OCI-LY7 (cell line): ENCODE results near the gene DDX39A. TPM values are rescaled to one million over a fixed set of nuclear protein-coding genes. Genes with fewer than 3 reads are reported as not detected.

Source experiments
- BruUV-seq: library from RNA; stranded (reverse); fragments of 400-500 nt; replicated peaks from 2 replicates; lab custom pipeline; 2021; lab: Mats Ljungman, UMichigan
- CTCF ChIA-PET: fragments of 300-600 bp; sonication (Branson Sonifier 250); formaldehyde crosslinking; loops from one replicate; lab custom pipeline; 2022; ENCODE audit warnings: antibody characterized with exemption; ENCODE audit not compliant: unreplicated experiment; lab: Charles Lee
- POLR2A ChIA-PET: fragments of 300-600 bp; sonication (Branson Sonifier 250); formaldehyde crosslinking; loops from one replicate; lab custom pipeline; 2022; ENCODE audit warnings: antibody characterized with exemption; lab: Charles Lee
- DNase-seq: peaks from one replicate; pipeline ENCODE4 v3.0.0-alpha.2; 2015; ENCODE audit warnings: low spot score
- H2AFZ ChIP-seq: fragments of 200-600 bp; sonication (generic), shearing (Covaris generic); 2 replicates; pipeline ENCODE4 v1.6.1; 2014; ENCODE audit warnings: mild to moderate bottlenecking, antibody characterized with exemption, low read length, moderate library complexity
- H3K27ac ChIP-seq: fragments of 200-600 bp; sonication (generic); 2 replicates; pipeline ENCODE4 v1.5.1; 2014; ENCODE audit warnings: mixed run types, low read depth, mild to moderate bottlenecking, moderate library complexity, low read length, inconsistent platforms; ENCODE audit not compliant: poor library complexity, severe bottlenecking
- H3K36me3 ChIP-seq: fragments of 200-600 bp; sonication (generic); 2 replicates; pipeline ENCODE4 v1.6.1; 2014; ENCODE audit warnings: mild to moderate bottlenecking, antibody characterized with exemption, low read length, moderate library complexity, mixed read lengths; ENCODE audit not compliant: insufficient read depth
- H3K4me1 ChIP-seq: fragments of 200-600 bp; sonication (generic); 2 replicates; pipeline ENCODE4 v1.5.1; 2014; ENCODE audit warnings: mild to moderate bottlenecking, low read length; ENCODE audit not compliant: insufficient read depth, poor library complexity, severe bottlenecking
- H3K4me2 ChIP-seq: fragments of 200-600 bp; sonication (generic); 2 replicates; pipeline ENCODE4 v1.6.1; 2014; ENCODE audit warnings: mild to moderate bottlenecking, low read length
- H3K4me3 ChIP-seq: fragments of 200-600 bp; sonication (generic); 2 replicates; pipeline ENCODE4 v1.5.1; 2014; ENCODE audit warnings: mild to moderate bottlenecking, low read depth, low read length; ENCODE audit not compliant: poor library complexity, severe bottlenecking
- H3K79me2 ChIP-seq: fragments of 200-600 bp; sonication (generic); 2 replicates; pipeline ENCODE4 v1.6.1; 2016; ENCODE audit warnings: low read depth, mild to moderate bottlenecking, low read length, moderate library complexity, mixed read lengths; ENCODE audit not compliant: insufficient read depth
- H3K9me2 ChIP-seq: fragments of 200-600 bp; sonication (generic); 2 replicates; pipeline ENCODE4 v1.6.1; 2016; ENCODE audit warnings: mild to moderate bottlenecking, low read length, mixed read lengths; ENCODE audit not compliant: insufficient read depth
- H3K9me3 ChIP-seq: fragments of 200-600 bp; sonication (generic); 2 replicates; pipeline ENCODE4 v1.6.1; 2014; ENCODE audit warnings: mild to moderate bottlenecking, mixed run types, low read length, mixed read lengths
- H4K20me1 ChIP-seq: fragments of 200-600 bp; sonication (generic); 2 replicates; pipeline ENCODE4 v1.6.1; 2014; ENCODE audit warnings: mild to moderate bottlenecking, antibody characterized with exemption, low read length, moderate library complexity, mixed read lengths; ENCODE audit not compliant: insufficient read depth
- EZH2phosphoT487 ChIP-seq: fragments of 200-600 bp; sonication (generic); IDR thresholded peaks from 2 replicates; pipeline ENCODE4 v1.6.1; 2018; ENCODE audit warnings: low read depth, borderline replicate concordance, mild to moderate bottlenecking, mixed run types, antibody characterized with exemption, low read length, moderate library complexity, mixed read lengths
- intact Hi-C: fragments of 100-400 bp; cut with micrococcal nuclease; formaldehyde crosslinking; loops from one replicate; pipeline ENCODE4 v1.10.0; 2022; ENCODE audit not compliant: unreplicated experiment
- total RNA-seq, 2 experiments: library from RNA; depleted of rRNA in 1 of 2; stranded (reverse); fragments of >200 nt in 1 of 2; shearing (Covaris generic) in 1 of 2; gene quantifications; 2 replicates each; pipeline ENCODE4 v1.2.3, GENCODE V29; 2014 to 2022
- TF ChIP-seq, protein P1 (sequence below): fragments of 200-600 bp; sonication (generic); conservative IDR thresholded peaks from 2 replicates; pipeline ENCODE4 v1.5.1; 2014; ENCODE audit warnings: mild to moderate bottlenecking, antibody characterized with exemption, low read length, moderate library complexity, mixed read lengths

DDX39A gene
- total RNA-seq, 2 experiments from 2014 or later: 294 to 474 TPM

DNA sequence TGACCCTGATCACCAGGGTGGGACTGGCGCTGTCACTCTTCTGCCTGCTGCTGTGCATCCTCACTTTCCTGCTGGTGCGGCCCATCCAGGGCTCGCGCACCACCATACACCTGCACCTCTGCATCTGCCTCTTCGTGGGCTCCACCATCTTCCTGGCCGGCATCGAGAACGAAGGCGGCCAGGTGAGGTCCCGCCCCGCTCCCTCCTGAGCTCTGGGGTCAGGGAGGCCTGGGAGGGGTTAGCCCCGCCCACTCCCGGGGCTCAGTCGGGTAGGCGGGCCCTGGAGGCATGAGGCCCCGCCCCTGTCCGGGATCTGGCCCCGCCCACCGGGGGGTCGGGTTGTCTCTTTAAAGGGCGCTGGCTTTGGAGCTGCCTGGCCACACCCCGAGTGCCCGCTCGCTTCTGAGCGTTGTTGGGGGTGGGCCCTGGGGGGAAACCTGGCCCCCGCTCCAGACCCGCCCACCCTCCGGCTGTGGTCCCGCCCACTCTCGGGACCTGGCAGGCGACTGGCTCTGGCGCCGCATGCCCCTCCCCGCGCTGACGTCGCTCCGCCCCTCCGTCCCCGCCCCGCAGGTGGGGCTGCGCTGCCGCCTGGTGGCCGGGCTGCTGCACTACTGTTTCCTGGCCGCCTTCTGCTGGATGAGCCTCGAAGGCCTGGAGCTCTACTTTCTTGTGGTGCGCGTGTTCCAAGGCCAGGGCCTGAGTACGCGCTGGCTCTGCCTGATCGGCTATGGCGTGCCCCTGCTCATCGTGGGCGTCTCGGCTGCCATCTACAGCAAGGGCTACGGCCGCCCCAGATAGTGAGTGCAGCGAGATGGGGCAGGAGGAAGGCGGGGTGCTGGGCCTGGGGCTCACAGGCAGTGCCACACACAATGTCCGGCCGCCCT is 13.1 kb downstream of the DDX39A start:
- Histone ChIP-seq H3K4me1 (peaks cover 4% of the 10 kb centered on the region), H3K27ac (no peak overlapping the region), H3K4me2 (peak overlapping the region; percentile 4; the same call in 1 of the 2 replicates), H2AFZ (no peak overlapping the region), H4K20me1 (0 out of 2 replicates have a peak, but pooled peaks cover under 1% of the 10 kb centered on the region), H3K9me2 (no peaks in the 10 kb centered on the region), H3K36me3 (peaks cover 82% of the 10 kb centered on the region), H3K9me3 (no peaks in the 10 kb centered on the region), H3K4me3 (peak overlapping the region; percentile 4), H3K79me2 (no peaks in the 10 kb centered on the region; the same call in 1 of the 2 replicates)
- no peak for TF ChIP-seq EZH2phosphoT487
- TF ChIP-seq, protein P1, sequence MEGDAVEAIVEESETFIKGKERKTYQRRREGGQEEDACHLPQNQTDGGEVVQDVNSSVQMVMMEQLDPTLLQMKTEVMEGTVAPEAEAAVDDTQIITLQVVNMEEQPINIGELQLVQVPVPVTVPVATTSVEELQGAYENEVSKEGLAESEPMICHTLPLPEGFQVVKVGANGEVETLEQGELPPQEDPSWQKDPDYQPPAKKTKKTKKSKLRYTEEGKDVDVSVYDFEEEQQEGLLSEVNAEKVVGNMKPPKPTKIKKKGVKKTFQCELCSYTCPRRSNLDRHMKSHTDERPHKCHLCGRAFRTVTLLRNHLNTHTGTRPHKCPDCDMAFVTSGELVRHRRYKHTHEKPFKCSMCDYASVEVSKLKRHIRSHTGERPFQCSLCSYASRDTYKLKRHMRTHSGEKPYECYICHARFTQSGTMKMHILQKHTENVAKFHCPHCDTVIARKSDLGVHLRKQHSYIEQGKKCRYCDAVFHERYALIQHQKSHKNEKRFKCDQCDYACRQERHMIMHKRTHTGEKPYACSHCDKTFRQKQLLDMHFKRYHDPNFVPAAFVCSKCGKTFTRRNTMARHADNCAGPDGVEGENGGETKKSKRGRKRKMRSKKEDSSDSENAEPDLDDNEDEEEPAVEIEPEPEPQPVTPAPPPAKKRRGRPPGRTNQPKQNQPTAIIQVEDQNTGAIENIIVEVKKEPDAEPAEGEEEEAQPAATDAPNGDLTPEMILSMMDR: peak; percentile 59; the same call in 1 of the 2 replicates
- intact Hi-C loops: loop anchor here (1.0 to 2.0 kb wide), 3 partner anchors 27 to 269 kb away; partner anchors contain the start of gene ASF1B
- BruUV-seq: no TSS peak
- peak; percentile 94 for DNase-seq
- CTCF ChIA-PET: interaction anchor here (0.5 to 1.2 kb wide), 5 partner anchors 14 to 58 kb away, joined by 3 to 4 read pairs (median 3); no protein-coding TSS in a partner anchor
- POLR2A ChIA-PET: interaction anchor here (0.5 to 1.0 kb wide), 5 partner anchors 13 to 135 kb away, joined by 3 to 4 read pairs (median 3); no protein-coding TSS in a partner anchor

DNA sequence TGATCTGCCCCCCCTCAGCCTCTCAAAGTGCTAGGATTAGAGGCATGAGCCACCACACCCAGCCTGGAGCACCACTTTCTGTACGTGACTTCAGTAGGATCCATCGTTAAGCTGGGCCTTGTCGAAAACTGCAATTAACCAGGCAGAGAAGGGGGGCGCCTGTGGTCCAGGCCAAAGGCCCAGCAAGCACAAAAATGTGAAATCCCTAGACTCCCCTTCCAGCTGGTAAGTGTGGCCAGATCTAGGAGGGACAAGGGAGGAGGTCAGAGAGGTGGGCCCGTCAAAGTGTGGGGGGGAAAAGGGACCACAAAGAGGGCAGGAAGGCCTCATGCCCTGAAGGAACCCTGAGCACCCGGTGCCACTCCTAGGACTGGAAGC is 13.8 kb downstream of the DDX39A start:
- intact Hi-C loops: no loop called here
- BruUV-seq: no TSS peak
- TF ChIP-seq EZH2phosphoT487: no peak
- TF ChIP-seq, protein P1: no peak
- H3K79me2 ChIP-seq: no peaks in the 10 kb centered on the region
- ChIA-PET CTCF (interaction anchor here (0.9 to 1.2 kb wide), 3 partner anchors 25 to 57 kb away, joined by 3 to 4 read pairs (median 3); no protein-coding TSS in a partner anchor), POLR2A (interaction anchor here (0.5 to 0.9 kb wide), 4 partner anchors 12 to 134 kb away, joined by 3 to 9 read pairs (median 3); no protein-coding TSS in a partner anchor)
- H3K27ac ChIP-seq: no peak overlapping the region
- no peak overlapping the region for H3K4me3 ChIP-seq
- H3K36me3 ChIP-seq: peaks cover 78% of the 10 kb centered on the region
- H3K4me2 ChIP-seq: peak overlapping the region; percentile 4; the same call in 1 of the 2 replicates
- H3K9me2 ChIP-seq: no peaks in the 10 kb centered on the region
- H2AFZ ChIP-seq: no peak overlapping the region
- H4K20me1 ChIP-seq: no peaks in the 10 kb centered on the region
- peaks cover 4% of the 10 kb centered on the region for H3K4me1 ChIP-seq
- no peak for DNase-seq
- no peaks in the 10 kb centered on the region for H3K9me3 ChIP-seq
